Activated naive CD4-positive, alpha-beta T cell treated with anti-CD3 and anti-CD28 coated beads for 36 hours (primary cell): ENCODE measurements around the gene THRB. TPM values are rescaled to one million over a fixed set of nuclear protein-coding genes. Genes with fewer than 3 reads are reported as not detected.

Experiments
- CTCF ChIA-PET: fragments of 350-600 bp; sonication (Branson Sonifier 250); formaldehyde crosslinking; loops from one replicate; lab custom pipeline; 2021; ENCODE audit warnings: antibody characterized with exemption; lab: Charles Lee
- DNase-seq: peaks from one replicate; pipeline ENCODE4 v3.0.0-alpha.2; 2020
- H3K27ac Mint-ChIP-seq: one replicate; pipeline ENCODE4 v1.8.0; 2021; ENCODE audit warnings: mild to moderate bottlenecking, mixed read lengths
- H3K27me3 Mint-ChIP-seq: one replicate; pipeline ENCODE4 v1.8.0; 2021; ENCODE audit warnings: low read depth, mixed read lengths
- H3K36me3 Mint-ChIP-seq: one replicate; pipeline ENCODE4 v1.8.0; 2021; ENCODE audit warnings: low read depth, mixed read lengths
- H3K4me1 Mint-ChIP-seq: one replicate; pipeline ENCODE4 v1.8.0; 2021; ENCODE audit warnings: low read depth, mixed read lengths
- H3K4me3 Mint-ChIP-seq: one replicate; pipeline ENCODE4 v1.8.0; 2021; ENCODE audit warnings: mild to moderate bottlenecking, moderate library complexity, mixed read lengths
- H3K9me3 Mint-ChIP-seq: one replicate; pipeline ENCODE4 v1.8.0; 2021; ENCODE audit warnings: mixed read lengths
- intact Hi-C: fragments of 100-400 bp; cut with micrococcal nuclease; formaldehyde crosslinking; loops from one replicate; pipeline ENCODE4 v1.15.1; 2023
- total RNA-seq, 2 experiments: library from RNA; stranded (reverse); gene quantifications; one replicate each; pipeline ENCODE4 v1.2.3, GENCODE V29; 2021

THRB gene
- total RNA-seq, 2 experiments from 2014 or later, result not detected

DNA sequence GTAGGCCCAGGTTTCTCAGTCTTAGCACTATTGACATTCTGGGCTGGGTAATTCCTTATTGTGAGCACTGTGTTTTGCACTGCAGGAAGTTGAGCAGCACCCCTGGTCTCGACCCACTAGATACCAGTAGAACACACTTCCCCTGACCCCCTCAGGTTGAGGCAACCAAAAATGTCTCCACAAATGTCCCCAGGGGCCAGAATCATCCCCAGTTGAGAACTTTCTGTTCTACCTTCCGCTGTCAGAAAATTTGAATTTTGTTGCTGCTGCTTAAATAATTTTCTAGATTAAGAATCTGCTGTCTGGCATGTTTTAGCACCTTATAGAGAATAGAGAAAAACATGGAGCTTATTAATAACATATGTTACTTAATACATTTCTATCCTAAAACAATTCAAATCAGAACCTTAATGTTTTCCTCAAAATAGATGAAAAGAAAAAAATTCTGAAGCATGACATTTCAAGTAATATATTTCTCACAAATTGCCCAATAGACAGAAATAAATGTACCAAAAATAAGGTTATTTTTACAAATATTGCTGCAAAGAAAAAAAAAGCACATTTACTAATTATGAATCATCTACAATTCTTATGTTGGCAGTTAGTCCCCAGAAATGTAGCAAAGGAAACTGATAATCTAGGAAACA, 13.2 kb upstream of the THRB start:
- Mint-ChIP-seq H3K27ac (no peak overlapping the region), H3K4me3 (no peak overlapping the region), H3K27me3 (peaks cover 2% of the 10 kb centered on the region), H3K9me3 (no peaks in the 10 kb centered on the region), H3K36me3 (no peaks in the 10 kb centered on the region), H3K4me1 (no peaks in the 10 kb centered on the region)
- DNase-seq, result no peak
- CTCF ChIA-PET, result no interaction called here
- intact Hi-C loops, result no loop called here

DNA sequence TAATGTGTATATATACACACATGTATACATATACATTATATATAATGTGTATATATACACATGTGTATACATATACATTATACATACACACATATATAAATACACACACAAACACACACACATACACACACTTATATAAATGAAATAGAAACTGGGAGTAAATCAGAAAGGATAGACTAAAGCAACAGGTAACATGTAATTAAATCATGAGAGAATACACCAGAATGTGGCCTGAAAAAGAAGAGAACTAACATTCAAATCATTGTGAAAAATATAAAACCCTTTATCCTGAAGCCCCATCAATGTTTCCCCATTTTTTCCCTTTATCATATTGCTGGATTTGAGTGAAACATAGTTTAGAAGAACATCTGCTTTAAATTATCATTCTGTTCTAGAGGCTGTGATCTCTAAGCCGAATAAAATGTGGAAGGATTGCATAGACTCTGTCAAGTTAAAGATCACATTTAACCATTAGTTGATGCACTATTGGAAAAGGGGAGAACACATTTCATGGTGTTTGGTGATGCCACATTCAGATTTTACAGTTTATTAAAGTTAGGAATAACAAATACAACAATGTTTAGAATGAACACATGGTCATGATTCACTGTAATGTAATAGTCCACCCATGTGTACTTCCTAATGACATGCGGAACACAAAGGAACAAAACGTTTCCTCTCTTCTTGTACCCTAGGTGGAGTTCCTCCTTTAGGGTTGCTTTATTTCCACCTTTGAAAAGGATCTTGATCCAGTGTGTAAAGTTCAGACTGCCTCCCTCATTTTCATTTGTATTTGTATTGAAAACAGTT, 12.5 kb upstream of the THRB start:
- no peak for DNase-seq

DNA sequence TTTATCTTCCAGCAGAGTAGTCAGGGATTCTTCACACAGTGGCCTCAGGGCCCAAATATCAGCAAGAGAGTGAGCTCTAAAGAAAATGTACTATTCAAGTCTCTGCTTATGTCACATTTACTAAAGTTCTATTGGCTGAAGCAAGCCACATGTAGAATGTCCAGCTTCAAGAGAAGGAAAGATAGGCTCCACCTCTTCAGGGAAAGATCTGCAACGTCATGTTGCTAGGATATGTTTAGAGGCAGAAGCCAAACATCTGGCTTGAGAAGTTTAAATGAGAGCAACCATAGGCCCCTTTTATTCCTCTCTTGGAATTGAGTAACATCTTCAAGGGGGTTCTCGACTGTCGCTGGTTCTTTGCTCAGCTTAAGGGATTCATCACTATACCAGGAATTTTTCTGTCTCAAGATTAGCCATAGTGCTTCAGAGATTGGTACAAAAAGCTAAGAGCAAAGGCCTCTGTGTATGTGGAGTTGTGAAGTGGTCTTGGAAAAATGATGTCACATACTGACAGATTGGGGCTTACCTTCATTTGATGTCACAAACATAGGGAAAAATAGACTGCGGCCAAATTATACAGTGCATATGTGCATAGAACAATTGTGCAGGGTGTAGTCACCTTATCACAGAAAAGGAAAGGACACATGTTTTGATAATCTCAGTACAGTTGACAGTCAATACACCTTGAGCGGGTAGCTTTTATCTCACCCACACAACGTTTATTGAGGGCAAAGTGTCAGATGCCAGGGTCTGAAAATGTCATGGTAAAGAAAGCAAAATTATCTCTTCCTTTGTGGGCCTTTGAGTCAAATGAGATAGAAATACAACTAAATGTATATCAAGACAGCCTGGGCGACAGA, 11.3 kb upstream of the THRB start:
- Mint-ChIP-seq H3K27me3 (peaks cover 7% of the 10 kb centered on the region), H3K4me1 (peaks cover 2% of the 10 kb centered on the region), H3K27ac (no peak overlapping the region), H3K9me3 (no peaks in the 10 kb centered on the region), H3K4me3 (no peak overlapping the region), H3K36me3 (no peaks in the 10 kb centered on the region)
- CTCF ChIA-PET, result no interaction called here
- intact Hi-C loops, result no loop called here
- no peak for DNase-seq

More for the DNA sequence above, 12.5 kb upstream of the THRB start:
- H3K27ac Mint-ChIP-seq, result no peak overlapping the region
- H3K9me3 Mint-ChIP-seq, result no peaks in the 10 kb centered on the region
- intact Hi-C loops, result no loop called here
- H3K36me3 Mint-ChIP-seq, result no peaks in the 10 kb centered on the region
- CTCF ChIA-PET, result no interaction called here
- H3K4me1 Mint-ChIP-seq, result peaks cover 2% of the 10 kb centered on the region
- H3K27me3 Mint-ChIP-seq, result peaks cover 3% of the 10 kb centered on the region
- H3K4me3 Mint-ChIP-seq, result no peak overlapping the region

DNA sequence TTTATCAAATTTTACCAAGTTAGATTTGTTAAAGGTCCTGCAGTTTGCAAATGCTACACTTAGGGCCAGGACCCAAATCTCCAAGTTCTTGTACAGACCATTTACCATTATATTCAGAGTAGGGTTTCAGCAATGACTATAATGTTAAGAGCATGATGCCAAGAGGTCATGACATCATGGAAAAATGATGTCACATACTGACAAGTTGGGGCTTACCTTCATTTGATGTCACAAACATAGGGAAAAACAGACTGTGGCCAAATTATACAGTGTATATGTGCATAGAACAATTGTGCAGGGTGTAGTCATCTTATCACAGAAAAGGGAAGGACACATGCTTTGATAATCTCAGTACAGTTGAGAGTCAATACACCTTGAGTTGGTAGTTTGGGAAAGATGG, 10.1 kb upstream of the THRB start:
- Mint-ChIP-seq H3K4me3 (no peak overlapping the region), H3K27ac (no peak overlapping the region), H3K27me3 (peaks cover 7% of the 10 kb centered on the region), H3K4me1 (peaks cover 2% of the 10 kb centered on the region), H3K36me3 (no peaks in the 10 kb centered on the region), H3K9me3 (no peaks in the 10 kb centered on the region)
- DNase-seq, result no peak
- intact Hi-C loops, result no loop called here
- CTCF ChIA-PET, result no interaction called here

DNA sequence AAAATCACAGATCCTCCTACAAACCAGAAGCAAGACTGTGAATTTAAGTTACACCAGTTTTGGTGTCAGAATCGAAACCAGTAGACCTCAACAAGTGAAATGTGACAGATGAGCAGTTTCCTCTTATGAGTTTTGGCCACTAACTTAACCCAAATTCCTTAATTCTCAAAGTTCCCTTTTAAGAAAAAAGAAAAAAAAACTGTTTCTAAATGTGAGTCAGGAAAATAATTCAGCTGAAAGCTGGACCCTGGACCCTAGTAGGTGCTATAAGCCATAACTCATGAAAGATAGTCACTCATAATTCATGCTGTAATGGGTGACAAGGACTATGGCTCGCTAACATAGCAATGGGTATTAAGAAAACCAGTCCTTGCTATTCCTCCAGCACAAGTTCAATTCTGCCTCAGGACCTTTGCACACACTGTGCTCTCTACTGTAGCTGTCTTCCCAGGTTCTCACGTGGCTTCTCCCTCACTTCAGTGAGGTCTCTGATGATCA, 9.0 kb upstream of the THRB start:
- no peak overlapping the region for H3K27ac Mint-ChIP-seq
- no peaks in the 10 kb centered on the region for H3K36me3 Mint-ChIP-seq
- DNase-seq, result no peak
- H3K27me3 Mint-ChIP-seq, result peaks cover 7% of the 10 kb centered on the region
- no peaks in the 10 kb centered on the region for H3K9me3 Mint-ChIP-seq
- CTCF ChIA-PET, result interaction anchor here (0.6 kb wide), 1 partner anchor 244 kb away, joined by 5 read pairs; no protein-coding TSS in a partner anchor
- H3K4me1 Mint-ChIP-seq, result peaks cover 2% of the 10 kb centered on the region
- H3K4me3 Mint-ChIP-seq, result no peak overlapping the region
- intact Hi-C loops, result no loop called here

DNA sequence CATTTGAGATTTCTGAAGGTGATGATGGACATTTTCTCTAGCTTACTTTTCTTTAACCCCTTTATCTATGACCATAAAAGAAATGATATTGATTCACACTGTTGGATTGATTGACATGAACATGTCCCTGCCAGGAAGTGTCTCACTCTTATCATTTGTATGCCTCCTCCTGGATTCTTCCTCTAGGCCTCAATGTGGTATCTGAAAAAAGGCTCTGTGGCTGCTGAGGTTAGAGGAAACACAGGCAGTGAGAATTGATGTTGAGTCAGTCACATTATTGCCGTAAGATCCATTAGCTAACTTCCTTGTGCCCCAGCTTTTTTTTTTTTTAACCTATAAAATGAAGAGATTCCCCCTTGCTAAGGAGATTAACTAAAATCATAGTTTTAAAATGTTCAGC, 8.0 kb upstream of the THRB start:
- Mint-ChIP-seq H3K27me3 (peaks cover 14% of the 10 kb centered on the region), H3K4me3 (no peak overlapping the region), H3K27ac (no peak overlapping the region), H3K36me3 (no peaks in the 10 kb centered on the region), H3K9me3 (no peaks in the 10 kb centered on the region), H3K4me1 (peaks cover 2% of the 10 kb centered on the region)
- DNase-seq, result no peak
- CTCF ChIA-PET, result no interaction called here
- intact Hi-C loops, result no loop called here

DNA sequence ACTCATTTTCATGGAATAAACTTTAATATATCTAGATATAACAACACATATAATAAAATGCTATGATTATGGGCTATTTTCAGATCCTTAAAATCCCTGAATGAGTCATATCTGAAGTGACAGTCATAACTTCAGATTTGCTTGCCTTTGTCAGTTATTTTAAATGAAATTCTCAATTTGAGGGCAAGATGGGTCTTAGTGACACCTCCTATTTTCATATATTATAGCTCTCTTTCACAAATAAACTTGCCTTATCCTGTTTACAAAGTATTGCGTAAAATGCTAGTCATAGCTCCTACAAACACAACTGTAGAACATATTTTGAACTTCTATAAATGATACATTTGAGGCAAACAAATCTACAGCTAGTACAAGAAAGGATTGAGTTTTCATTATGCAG, 6.2 kb upstream of the THRB start:
- Mint-ChIP-seq H3K9me3 (no peaks in the 10 kb centered on the region), H3K27ac (no peak overlapping the region), H3K4me3 (no peak overlapping the region), H3K27me3 (peaks cover 27% of the 10 kb centered on the region), H3K4me1 (peaks cover 4% of the 10 kb centered on the region), H3K36me3 (no peaks in the 10 kb centered on the region)
- no peak for DNase-seq
- intact Hi-C loops, result no loop called here
- CTCF ChIA-PET, result no interaction called here

DNA sequence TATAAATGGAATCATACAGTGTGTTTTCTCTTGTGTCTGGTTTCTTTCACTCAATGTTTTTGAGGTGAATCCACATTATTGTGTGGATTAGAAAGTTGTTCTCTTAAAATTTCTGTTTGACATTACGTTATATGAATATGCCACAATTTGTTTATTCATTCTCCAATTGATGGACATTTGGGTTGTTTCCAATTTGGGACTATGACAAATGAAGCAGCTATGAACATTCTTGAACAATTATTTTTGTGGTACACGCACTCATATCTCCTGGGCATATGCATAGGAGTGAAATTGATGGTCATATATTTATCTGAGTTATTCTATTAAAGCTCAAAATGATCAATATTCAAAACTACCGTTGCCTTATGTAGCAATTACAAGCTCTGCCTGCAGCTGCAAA, 5.3 kb upstream of the THRB start:
- Mint-ChIP-seq H3K36me3 (no peaks in the 10 kb centered on the region), H3K27me3 (peaks cover 32% of the 10 kb centered on the region), H3K4me1 (peaks cover 8% of the 10 kb centered on the region), H3K4me3 (no peak overlapping the region), H3K9me3 (no peaks in the 10 kb centered on the region), H3K27ac (no peak overlapping the region)
- intact Hi-C loops, result no loop called here
- no peak for DNase-seq
- CTCF ChIA-PET, result interaction anchor here (0.6 kb wide), 1 partner anchor 1875 kb away, joined by 3 read pairs; no protein-coding TSS in a partner anchor

DNA sequence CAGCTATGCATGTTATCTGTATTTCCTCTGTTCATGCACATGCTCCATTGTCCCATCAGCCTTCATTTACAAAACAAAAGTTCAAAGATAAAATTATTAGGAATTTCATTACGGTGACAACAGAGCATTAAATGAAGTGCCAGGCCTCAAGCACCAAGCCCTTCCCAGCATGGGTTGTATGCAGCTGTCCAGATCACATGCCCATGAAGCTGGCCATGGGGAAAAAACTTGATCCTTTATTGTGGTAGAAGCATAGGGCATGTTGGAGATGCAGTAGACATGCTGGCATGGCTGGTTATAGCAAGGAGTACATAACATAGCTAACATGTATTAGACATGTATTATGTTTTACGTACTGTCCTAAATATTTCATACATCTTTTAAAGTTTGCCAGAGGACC, 4.1 kb upstream of the THRB start:
- H3K27ac Mint-ChIP-seq, result no peak overlapping the region
- H3K36me3 Mint-ChIP-seq, result no peaks in the 10 kb centered on the region
- no peaks in the 10 kb centered on the region for H3K9me3 Mint-ChIP-seq
- peaks cover 8% of the 10 kb centered on the region for H3K4me1 Mint-ChIP-seq
- peaks cover 41% of the 10 kb centered on the region for H3K27me3 Mint-ChIP-seq
- no peak overlapping the region for H3K4me3 Mint-ChIP-seq
- intact Hi-C loops, result no loop called here
- DNase-seq, result no peak
- CTCF ChIA-PET, result no interaction called here

DNA sequence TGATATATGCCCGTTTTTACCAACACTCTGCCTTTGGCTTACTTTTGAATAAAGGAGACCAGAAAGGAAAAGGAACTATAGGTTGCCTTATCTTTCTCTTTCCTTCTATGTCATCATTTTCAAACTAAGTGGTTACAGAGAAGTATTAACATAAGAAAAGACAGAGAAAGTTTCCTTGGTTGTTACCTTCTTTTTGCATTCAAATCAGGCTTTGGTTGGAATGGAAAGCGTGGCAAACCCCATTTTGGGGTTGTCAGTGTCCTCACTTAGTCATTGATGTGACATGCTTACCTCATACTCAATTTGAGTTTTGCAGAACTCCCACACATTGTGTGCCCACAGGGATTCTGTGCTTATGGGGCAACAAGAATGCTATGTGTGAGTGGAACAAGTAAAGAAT, 3.7 kb upstream of the THRB start:
- CTCF ChIA-PET, result no interaction called here
- no peak for DNase-seq
- Mint-ChIP-seq H3K4me1 (peaks cover 8% of the 10 kb centered on the region), H3K36me3 (no peaks in the 10 kb centered on the region), H3K27ac (no peak overlapping the region), H3K9me3 (no peaks in the 10 kb centered on the region), H3K4me3 (no peak overlapping the region), H3K27me3 (peaks cover 45% of the 10 kb centered on the region)
- intact Hi-C loops, result no loop called here

DNA sequence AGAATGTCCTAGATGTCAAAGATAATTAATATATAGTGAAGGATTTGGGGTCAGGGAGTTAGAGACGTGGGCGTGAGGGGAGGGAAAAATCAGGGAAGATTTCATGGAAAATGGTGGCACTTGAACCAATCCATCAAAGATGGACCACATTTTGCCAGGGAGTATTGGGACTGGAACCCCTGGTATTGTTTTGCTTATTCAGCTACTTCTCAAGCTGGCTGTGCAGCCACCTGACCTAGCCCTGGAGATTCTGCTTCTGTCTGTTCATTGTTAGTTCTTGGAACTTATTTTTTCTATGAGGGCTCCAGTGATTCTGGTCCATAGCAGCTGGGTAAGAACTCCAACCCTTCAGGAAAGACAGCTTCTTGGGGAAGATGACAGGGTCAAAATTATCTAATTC, 3.3 kb upstream of the THRB start:
- Mint-ChIP-seq H3K27me3 (peaks cover 49% of the 10 kb centered on the region), H3K27ac (no peak overlapping the region)
- intact Hi-C loops, result no loop called here

More for the DNA sequence above, 3.3 kb upstream of the THRB start:
- Mint-ChIP-seq H3K4me1 (peaks cover 8% of the 10 kb centered on the region), H3K9me3 (no peaks in the 10 kb centered on the region), H3K4me3 (no peak overlapping the region), H3K36me3 (no peaks in the 10 kb centered on the region)
- CTCF ChIA-PET, result no interaction called here
- no peak for DNase-seq
